Measurements from ENCODE around the gene NPM1. TPM values are rescaled to one million over a fixed set of nuclear protein-coding genes. Genes with fewer than 3 reads are reported as not detected.
A peak's percentile ranks its signal among the peaks of the same experiment; 100 is the strongest.
"Not testable (repeated sequence)": the region's sequence is repeated elsewhere in the genome, so short reads cannot be mapped to it uniquely, and the experiment has no call there.

The NPM1 gene, protein sequence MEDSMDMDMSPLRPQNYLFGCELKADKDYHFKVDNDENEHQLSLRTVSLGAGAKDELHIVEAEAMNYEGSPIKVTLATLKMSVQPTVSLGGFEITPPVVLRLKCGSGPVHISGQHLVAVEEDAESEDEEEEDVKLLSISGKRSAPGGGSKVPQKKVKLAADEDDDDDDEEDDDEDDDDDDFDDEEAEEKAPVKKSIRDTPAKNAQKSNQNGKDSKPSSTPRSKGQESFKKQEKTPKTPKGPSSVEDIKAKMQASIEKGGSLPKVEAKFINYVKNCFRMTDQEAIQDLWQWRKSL
- 915 TPM for total RNA-seq

DNA sequence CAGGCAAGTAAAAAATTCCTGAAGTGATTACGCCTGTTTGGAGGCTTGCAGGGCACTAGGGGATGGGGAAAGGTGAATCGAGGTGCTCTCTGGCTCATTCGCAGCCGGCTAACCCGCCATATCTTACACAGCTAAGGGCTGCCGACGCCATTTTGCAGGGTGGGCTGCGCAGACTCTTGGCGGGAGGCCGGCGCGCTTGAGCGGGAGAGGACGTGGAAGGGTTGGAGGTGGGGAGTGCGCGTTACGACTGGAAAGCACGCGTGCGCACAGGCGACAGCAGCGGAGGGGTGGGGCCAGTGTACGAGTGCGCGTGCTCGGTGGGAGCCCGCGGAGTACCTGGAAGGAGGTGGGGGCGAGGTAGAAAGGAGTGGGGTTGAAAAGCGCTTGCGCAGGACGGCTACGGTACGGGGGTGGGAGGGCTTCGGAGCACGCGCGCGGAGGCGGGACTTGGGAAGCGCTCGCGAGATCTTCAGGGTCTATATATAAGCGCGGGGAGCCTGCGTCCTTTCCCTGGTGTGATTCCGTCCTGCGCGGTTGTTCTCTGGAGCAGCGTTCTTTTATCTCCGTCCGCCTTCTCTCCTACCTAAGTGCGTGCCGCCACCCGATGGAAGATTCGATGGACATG lies at the start of gene NPM1:
Gene NPM1, plus strand, starts transcription at position 505 of the 625 bp plus-strand sequence. Its CDS starts 100 bp downstream, at position 605.
- peak; percentile 100 for DNase-seq

DNA sequence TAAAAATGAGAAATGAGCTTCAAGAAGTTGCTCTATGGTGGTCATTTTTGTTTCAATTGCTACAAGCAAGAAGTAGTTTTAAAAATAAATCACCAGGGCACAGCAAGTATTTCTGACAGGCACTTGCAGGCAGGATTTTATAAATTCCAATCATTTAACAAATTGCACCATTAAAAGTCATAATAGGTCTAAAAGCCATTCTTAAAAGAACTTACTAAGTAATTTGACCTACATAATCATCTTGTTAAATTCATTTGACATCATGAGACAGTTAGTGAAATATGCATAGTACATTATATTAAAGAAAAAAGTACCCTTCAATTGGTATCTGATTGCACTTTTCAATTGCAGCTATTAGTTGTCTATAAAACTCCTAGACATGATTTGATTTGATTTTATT lies 47.6 kb upstream of the NPM1 start:
- no peak for DNase-seq

DNA sequence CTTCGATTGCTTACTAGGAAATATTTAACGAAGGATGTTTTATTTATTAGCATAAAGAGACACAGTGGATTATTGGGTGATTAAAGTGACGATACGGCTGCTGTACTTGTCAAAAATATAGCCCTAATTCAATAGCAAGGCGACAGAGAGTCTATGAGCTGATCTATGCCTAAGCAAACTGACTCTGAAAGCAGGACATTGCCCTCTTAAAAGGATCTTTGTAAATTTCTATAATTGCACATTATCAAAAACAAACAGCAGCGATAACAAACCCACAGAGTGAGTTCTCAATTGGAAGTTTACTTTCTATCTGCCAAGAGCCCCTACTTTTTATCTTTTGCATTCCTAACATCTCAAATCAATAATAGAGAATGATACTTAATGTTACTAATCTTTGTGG lies 47.2 kb upstream of the NPM1 start:
- DNase-seq, result no peak

DNA sequence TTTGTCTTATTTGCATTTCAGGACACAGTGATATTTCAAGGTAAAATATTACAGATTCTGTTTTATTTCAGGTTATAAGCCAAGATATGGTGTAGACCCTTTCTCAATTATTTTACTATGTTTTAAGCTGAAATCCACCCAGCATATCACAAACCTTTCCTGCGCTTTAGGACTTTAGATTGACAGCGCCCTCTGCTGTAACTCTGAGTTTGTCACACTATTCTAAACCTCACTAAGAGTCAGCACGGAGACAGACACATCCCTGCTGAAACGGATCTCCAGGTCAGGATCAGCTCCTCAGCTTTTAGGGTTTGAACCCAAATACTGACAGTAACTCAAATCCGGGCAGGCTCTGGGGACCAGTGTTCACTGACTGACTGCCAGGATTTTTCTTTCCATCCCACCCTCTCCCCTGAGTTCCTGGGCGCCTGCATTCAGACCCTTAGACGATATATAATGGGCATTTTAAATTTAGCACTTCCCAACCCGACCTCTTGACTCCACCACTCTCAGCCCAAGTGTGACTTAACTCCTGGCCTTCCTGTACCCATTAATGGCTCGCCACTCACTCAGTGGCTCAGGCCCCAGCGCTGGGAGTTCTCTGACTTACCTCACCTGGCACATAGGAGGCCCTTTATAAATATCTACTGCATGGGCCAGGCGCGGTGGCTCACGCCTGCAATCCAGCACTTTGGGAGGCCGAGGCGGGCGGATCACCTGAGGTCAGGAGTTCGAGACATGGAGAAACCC lies 45.1 kb upstream of the NPM1 start:
- DNase-seq, result peak; percentile 5

DNA sequence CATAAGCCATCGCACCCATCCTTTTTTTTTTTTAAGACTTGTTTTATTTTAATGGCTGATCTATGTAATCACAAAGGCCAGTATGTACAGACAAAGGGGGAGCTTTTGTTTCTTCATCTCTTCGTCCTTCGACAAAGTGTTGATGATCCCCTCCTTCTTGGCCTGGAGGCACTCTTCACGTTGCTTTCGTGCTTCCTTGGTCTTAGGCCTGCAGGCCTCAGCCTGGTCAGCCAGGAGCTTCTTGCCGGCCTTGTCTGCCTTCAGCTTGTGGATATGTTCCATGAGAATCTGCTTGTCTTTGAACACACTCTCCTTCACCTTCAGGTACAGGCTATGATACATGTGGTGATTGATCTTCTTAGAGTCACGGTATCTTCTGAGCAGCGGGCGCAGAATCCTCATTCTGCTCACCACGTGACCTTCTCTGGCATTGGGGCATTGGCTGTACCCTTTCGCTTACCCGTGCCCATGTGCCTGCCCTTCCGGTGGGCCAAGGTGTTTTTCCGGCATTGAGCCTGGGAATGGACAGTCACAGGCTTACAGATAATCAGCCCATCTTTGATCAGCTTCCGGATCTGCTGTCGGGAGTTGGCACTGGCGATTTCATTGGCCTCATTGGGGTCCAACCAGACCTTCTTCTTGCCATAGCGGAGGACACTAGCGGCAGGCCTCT lies 42.6 kb upstream of the NPM1 start:
- no peak for DNase-seq

DNA sequence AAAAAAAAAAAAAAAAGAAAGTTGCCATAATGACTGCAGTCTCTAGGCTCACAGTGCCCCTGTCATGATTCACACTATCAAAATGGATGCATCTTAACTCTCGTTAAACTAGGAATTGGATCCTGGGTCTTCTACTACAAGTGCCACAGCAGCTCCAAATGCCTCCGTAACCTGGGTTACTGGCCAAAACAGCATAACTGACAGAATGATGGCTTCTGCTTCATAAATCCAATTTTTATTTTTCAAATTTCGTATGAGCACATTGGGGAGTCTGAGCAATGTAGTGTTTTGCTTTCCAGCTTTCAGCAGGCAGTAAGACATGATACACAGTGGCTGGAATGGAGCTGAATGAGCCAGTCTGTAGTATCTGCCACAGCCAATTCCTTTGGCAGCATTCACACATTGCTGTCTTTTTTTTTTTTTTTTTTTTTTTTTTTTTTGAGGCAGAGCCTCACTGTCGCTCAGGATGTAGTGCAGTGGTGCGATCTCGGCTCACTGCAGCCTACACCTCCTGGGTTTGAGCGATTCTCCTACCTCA lies 36.0 kb upstream of the NPM1 start:
- DNase-seq, result no peak

DNA sequence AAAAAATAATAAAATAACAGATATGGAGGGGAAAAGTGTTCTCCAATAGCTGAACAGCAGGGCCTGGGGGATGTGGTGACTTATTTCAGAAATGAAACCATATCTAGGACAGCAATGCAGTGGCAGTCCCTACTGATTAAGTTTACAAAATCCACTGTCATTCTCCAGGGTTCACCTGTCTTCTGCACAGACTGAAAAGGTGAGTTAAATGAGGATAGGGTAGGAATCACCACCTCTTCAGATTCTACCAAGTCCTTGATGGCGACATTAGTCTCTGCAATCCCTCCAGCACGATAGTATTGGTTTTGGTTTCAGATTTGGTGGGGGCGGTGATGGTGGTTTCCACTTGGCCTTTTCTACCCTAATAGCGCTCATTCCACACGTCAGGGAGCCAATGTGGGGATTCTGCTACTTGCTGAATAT lies 32.3 kb upstream of the NPM1 start:
- no peak for DNase-seq

DNA sequence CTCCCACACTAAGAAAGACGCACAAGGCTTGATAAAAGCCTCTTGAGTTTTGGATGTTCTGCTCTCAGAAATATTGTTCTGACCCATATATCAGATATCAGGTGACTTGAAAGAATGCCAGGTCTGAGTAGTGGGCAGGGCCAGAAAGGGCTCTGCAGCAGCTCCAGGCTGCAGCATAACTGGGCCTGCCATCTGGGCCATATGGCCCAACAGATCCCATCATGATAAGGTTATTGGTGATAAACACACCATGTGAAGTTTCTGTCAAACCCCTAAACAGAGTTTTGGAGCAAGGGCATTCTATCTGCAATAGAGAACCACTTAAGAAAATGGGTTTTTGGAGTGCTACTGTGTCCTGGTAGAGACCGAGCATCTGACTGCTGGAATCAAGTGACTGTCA lies 29.8 kb upstream of the NPM1 start:
- no peak for DNase-seq

DNA sequence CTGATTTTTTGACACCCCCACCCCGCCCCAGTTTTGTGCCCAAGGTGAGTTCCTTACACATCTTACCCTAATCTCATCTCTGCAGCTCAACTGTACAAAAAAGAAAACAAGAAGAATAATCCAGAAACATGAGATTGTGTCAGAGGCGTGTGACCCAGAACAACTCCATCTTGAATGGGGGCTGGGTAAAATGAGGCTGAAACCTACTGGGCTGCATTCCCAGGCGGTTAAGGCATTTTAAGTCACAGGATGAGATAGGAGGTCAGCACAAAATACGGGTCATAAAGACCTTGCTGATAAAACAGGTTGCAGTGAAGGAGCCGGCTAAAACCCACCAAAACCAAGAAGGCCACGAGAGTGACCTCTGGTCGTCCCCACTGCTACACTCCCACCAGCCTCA lies 26.5 kb upstream of the NPM1 start:
- DNase-seq, result not testable (repeated sequence)

DNA sequence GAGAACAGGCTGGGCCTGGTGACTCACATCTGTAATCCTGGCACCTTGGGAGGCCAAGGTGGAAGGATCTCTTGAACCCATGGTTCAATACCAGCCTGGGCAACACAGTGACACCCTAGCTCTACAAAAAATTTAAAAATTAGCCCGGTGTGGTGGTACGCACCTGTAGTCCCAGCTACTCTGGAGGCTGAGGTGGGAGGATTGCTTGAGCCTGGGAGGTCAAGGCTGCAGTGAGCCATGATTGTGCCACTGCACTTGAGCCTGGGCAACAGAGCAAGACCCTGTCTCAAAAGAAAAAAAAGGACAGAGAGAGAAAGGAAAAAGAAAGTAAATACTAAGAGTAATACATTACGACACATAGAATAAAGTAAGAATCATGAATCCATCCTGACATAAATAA lies 24.4 kb upstream of the NPM1 start:
- not testable (repeated sequence) for DNase-seq

DNA sequence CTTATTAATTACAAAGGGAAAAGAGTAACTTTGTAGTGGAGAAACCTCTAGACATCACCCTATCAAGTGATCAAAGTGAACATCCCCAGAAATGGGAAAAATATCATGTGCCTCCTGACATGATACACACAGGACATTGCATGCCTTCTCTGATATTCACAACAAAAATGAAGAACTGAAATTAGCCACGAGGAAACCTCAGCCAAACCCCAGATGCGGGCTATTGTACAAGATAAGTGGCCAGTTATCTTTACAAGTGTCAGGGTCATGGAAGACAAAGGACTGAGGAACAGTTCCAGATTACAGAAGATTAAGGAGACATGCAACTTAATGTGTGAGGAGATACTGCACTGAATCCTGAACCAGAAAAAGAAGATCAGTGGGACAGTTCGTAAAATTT lies 23.8 kb upstream of the NPM1 start:
- DNase-seq, result no peak

DNA sequence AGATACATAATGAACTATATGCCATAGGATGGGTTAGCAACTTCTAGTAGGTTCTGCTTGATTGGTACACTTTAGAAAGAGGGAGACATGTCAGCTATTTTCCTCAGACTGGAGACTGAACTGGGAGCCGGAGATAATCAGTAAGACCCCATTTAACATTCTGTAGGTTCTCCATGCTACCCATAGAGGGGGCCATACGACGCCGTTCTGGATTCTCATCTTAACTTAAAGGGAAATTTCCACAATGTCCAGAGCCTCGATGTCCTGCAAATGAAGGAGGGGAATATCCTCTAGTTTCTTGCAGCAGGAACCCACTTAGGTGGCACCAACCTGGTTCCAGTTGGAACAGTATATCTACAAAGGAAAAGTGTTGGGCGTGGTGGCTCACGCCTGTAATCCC lies 22.3 kb upstream of the NPM1 start:
- DNase-seq, result no peak

DNA sequence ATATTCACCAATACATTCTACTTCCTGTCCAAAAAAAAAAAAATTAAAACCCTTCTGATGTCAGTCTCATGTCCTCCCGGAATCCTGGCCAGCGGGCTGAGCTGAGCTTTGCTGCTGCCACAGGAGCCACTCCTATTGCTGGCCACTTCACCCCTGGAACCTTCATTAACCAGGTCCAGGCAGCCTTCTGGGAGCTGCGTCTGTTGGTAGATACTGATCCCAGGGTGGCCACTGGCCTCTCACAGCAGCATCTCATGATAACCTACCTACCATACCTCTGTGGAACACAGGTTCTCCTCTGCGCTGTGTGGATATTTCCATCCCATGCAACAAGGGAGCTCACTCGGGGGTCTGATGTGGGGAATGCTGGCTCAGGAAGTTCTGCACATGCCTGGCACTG lies 21.0 kb upstream of the NPM1 start:
- DNase-seq, result no peak

DNA sequence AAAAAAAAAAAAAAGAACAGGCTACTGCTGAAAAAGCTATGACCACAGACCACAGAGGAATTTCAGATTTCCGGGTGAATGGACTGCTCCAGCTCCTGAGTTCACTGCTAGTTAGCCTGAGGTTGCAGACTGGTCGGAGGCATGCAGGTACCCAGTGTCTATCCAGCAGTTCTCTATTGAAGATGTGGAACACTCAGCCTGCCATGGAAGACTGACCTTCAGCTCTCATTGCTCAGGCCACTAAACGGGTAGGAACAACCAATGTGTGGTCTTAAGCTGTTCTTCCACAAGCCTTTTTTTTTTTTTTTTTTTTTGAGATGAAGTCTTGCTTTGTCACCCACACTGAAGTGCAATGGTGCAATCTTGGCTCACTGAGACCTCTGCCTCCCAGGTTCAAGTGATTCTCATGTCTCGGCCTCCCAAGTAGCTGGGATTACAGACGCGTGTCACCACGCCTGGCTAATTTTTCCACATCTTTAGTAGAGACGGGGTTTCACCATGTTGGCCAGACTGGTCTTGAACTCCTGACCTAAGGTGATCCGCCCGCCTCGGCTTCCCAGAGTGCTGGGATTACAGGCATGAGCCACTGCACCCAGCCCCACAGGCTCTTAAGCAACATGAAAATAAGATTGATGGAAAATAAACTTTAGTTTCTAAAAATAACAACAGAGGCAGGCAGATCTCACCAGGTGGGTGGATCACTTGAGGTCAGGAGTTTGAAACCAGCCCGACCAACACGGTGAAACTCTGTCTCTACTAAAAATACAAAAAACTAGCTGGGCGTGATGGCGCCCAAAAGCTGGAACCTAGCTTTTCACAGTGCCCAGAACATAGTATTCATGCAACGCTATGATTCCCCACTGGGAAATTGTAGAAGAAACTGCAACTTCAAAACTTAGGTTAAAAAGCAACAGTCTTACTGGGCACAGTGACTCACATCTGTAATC lies 20.0 kb upstream of the NPM1 start:
- DNase-seq, result no peak

DNA sequence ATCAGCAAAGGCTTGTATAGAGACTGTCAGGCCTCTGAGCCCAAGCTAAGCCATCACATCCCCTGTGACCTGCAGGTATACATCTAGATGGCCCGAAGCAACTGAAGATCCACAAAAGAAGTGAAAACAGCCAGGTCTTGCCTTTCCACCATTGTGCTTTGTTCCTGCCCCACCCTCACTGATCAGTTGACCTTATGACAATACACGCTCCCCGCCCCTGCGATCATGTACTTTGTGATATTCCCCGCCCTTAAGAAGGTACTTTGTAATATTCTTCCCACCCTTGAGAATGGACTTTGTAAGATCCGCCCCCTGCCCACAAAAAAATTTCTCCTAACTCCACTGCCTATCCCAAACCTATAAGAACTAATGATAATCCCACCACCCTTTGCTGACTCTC lies 18.6 kb upstream of the NPM1 start:
- DNase-seq, result no peak

DNA sequence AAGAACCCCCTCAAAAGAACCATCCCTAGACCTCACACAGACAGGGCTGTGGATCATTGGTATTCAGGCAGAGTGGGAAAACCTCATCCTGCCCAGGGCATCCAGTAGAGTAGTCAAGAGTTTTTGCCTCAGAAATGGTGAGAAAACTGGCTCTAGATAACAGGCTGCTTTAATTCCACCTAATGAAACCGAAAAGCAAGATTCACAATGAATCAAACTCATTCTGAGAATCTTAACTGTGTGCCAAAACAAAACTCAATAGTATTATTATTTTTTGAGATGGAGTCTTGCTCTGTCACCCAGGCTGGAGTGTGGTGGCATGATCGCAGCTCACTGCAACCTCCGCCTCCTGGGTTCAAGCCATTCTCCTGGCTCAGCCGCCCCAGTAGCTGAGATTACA lies 17.8 kb upstream of the NPM1 start:
- no peak for DNase-seq

DNA sequence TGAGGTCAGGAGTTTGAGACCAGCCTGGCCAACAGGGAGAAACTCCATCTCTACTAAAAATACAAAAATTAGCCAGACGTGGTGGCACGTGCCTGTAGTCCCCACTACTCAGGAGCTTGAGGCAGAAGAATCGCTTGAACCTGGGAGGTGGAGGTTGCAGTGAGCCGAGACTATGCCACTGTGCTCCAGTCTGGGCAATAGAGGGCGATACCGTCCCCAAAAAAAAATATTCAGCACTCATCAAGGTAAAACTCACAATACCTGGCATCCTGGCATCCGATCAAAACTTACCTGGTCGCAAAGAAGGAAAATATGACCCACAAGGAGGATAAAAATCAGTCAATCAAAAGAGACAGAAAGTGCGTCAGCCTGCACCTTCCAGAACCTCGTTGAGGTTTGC lies 16.8 kb upstream of the NPM1 start:
- not testable (repeated sequence) for DNase-seq

DNA sequence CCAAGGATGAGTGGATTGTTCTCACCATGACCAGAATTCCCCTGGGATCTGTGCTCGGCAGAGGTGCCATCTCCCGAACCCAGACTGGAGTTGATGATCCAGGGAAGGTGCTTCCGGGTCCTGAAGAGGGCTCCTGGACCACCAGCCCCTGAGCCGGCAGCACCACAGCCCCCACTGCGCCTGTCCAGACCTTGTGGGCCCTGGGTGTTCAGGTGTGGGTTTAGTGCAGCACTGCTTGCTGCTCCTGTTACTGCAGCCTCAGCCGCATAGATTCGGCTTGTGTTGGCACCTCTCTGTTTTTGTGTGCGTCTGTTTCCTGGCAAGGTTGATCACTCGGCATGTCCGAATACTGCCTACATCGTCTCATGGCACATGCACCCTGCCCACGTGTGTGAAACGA lies 16.3 kb upstream of the NPM1 start:
- DNase-seq, result no peak

DNA sequence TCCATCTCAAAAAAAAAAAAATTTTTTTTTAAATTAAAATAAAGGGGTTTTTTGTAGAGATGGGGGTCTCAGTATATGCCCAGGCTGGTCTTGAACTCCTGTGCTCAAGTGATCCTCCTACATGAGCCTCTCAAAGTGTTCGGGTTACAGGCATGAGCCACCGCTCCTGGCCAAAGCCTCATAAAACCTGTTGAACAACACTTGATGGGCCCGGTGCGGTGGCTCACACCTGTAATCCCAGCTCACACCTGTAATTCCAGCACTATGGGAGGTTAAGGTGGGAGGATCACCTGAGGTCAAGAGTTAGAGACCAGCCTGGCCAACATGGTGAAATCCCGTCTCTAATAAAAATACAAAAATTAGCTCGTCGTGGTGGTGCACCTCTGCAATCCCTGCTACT lies 7.7 kb upstream of the NPM1 start:
- DNase-seq, result no peak

DNA sequence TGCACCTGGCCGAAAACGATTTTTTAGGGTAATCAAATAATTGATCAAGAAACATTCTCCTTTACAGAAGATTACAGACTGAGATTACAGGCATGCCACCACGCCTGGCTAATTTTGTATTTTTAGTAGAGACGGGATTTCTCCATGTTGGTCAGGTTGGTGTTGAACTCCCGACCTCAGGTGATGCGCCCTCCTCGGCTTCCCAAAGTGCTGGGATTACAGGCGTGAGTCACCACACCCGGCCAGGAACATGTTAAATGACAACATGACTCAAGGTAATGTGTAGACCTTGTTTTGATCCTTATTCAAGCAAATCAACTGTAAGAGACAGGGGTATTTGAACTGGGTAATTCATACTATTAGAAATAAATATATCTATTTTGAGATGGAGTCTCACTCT lies 3.2 kb upstream of the NPM1 start:
- DNase-seq, result not testable (repeated sequence)

DNA sequence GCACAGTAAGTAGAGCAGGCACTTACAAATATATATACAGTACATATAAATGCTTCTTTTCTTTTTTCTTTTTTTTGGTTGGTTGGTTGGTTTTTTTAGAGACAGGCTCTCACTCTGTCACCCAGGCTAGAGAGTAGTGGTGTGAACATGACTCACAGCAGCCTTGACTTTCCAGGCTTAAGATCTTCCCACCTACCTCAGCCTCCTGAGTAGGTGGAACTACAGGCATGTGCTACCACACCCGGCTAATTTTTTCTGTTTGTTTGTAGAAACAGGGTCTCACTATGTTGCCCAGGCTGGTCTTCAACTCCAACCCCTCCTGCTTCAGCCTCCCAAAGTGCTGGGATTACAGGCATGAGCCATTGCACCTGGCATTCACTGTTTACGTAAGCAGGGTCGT lies 2.6 kb upstream of the NPM1 start:
- not testable (repeated sequence) for DNase-seq
